ENCODE results near the gene CBX5. TPM values are rescaled to one million over a fixed set of nuclear protein-coding genes. Genes with fewer than 3 reads are reported as not detected.

The CBX5 gene
- polyA plus RNA-seq, 1 donor (not counting 4 experiments of a cell fraction or from before 2014, with no cell fraction given): 25.8 TPM

GRCh38 chr12:54197431-54197909, 82.5 kb downstream of the CBX5 start:
- Histone ChIP-seq H3K4me1 (ENCODE audit: control insufficient read depth, extremely low read depth, insufficient read depth, low read length) (peaks cover 19% of the 10 kb centered on the region), H3K4me2 (ENCODE audit: control insufficient read depth, extremely low read depth, insufficient read depth, low read depth, low read length) (peak overlapping the region; percentile 40), H4K20me1 (ENCODE audit: control insufficient read depth, extremely low read depth, insufficient read depth, low read length) (no peaks in the 10 kb centered on the region), H3K4me3 (ENCODE audit: control insufficient read depth in 2 of 3, extremely low read depth in 1 of 3, insufficient read depth in 2 of 3, low read depth in 1 of 3, low read length in 3 of 3) (no peak overlapping the region), H3K27ac (ENCODE audit: control insufficient read depth, insufficient read depth, low read length) (no peak overlapping the region), H3K9ac (ENCODE audit: control insufficient read depth, extremely low read depth, insufficient read depth, low read length) (no peak overlapping the region), H3K36me3 (ENCODE audit: control insufficient read depth in 2 of 2, extremely low read depth in 1 of 2, insufficient read depth in 2 of 2, low read length in 2 of 2) (no peaks in the 10 kb centered on the region), H3K27me3 (ENCODE audit: control insufficient read depth, extremely low read depth, insufficient read depth, low read length) (no peaks in the 10 kb centered on the region), H3K79me2 (ENCODE audit: control insufficient read depth, insufficient read depth, low read length) (no peaks in the 10 kb centered on the region), H3K9me3 (ENCODE audit: control insufficient read depth, low read depth, low read length) (no peaks in the 10 kb centered on the region), H2AFZ (ENCODE audit: control insufficient read depth, low read length) (peak overlapping the region; percentile 38), H3K9me1 (ENCODE audit: control insufficient read depth, extremely low read depth, insufficient read depth, low read length) (no peaks in the 10 kb centered on the region)
- dilution Hi-C loops (cut with MboI; ENCODE audit: extremely low pct_ligation_motif_present, low sequenced_read_pairs): no loop called here
- TF ChIP-seq CTCF (optimal IDR thresholded peaks at IDR 0.05 in 1 of 3, IDR thresholded peaks at IDR 0.05 in 1 of 3, conservative IDR thresholded peaks at IDR 0.05 in 1 of 3; ENCODE audit: extremely low read depth in 1 of 3, insufficient read depth in 2 of 3, low read length in 3 of 3) (no peak), EZH2 (IDR thresholded peaks at IDR 0.05; ENCODE audit: low read length) (no peak)
- no peak for DNase-seq (ENCODE audit: low read depth, low spot score)
- peak; percentile 55 for FAIRE-seq

GRCh38 chr12:54197010-54197409, 82.9 kb downstream of the CBX5 start:
- Histone ChIP-seq H3K27me3 (ENCODE audit: control insufficient read depth, extremely low read depth, insufficient read depth, low read length) (no peaks in the 10 kb centered on the region), H3K36me3 (ENCODE audit: control insufficient read depth in 2 of 2, extremely low read depth in 1 of 2, insufficient read depth in 2 of 2, low read length in 2 of 2) (no peaks in the 10 kb centered on the region), H3K27ac (ENCODE audit: control insufficient read depth, insufficient read depth, low read length) (no peak overlapping the region), H3K4me3 (ENCODE audit: control insufficient read depth in 2 of 3, extremely low read depth in 1 of 3, insufficient read depth in 2 of 3, low read depth in 1 of 3, low read length in 3 of 3) (no peak overlapping the region), H3K9me1 (ENCODE audit: control insufficient read depth, extremely low read depth, insufficient read depth, low read length) (no peaks in the 10 kb centered on the region), H3K9ac (ENCODE audit: control insufficient read depth, extremely low read depth, insufficient read depth, low read length) (no peak overlapping the region), H3K9me3 (ENCODE audit: control insufficient read depth, low read depth, low read length) (no peaks in the 10 kb centered on the region), H3K4me2 (ENCODE audit: control insufficient read depth, extremely low read depth, insufficient read depth, low read depth, low read length) (no peak overlapping the region), H3K79me2 (ENCODE audit: control insufficient read depth, insufficient read depth, low read length) (no peaks in the 10 kb centered on the region), H2AFZ (ENCODE audit: control insufficient read depth, low read length) (no peak overlapping the region), H4K20me1 (ENCODE audit: control insufficient read depth, extremely low read depth, insufficient read depth, low read length) (no peaks in the 10 kb centered on the region), H3K4me1 (ENCODE audit: control insufficient read depth, extremely low read depth, insufficient read depth, low read length) (peaks cover 19% of the 10 kb centered on the region)
- FAIRE-seq: no peak
- dilution Hi-C loops (cut with MboI; ENCODE audit: extremely low pct_ligation_motif_present, low sequenced_read_pairs): no loop called here
- TF ChIP-seq EZH2 (IDR thresholded peaks at IDR 0.05; ENCODE audit: low read length) (no peak), CTCF (optimal IDR thresholded peaks at IDR 0.05 in 1 of 3, IDR thresholded peaks at IDR 0.05 in 1 of 3, conservative IDR thresholded peaks at IDR 0.05 in 1 of 3; ENCODE audit: extremely low read depth in 1 of 3, insufficient read depth in 2 of 3, low read length in 3 of 3) (no peak)
- DNase-seq (ENCODE audit: low read depth, low spot score): no peak

All from keratinocyte (primary cell).